OCI-LY3 (cell line): ENCODE measurements around the gene SCN1B.
"Not testable (repeated sequence)": the region's sequence is repeated elsewhere in the genome, so short reads cannot be mapped to it uniquely, and the experiment has no call there.

Source experiments
- EZH2phosphoT487 ChIP-seq: fragments of 200-600 bp; shearing (Covaris generic); IDR thresholded peaks from 2 replicates; pipeline ENCODE4 v1.6.1; 2018; ENCODE audit warnings: antibody characterized with exemption, mixed run types, low read depth
- TF ChIP-seq, protein P1 (sequence below): fragments of 200-600, 300-600 bp; sonication (generic); IDR thresholded peaks from 2 replicates; pipeline ENCODE4 v1.5.1; 2014; ENCODE audit warnings: antibody characterized with exemption, low read length, low read depth

DNA sequence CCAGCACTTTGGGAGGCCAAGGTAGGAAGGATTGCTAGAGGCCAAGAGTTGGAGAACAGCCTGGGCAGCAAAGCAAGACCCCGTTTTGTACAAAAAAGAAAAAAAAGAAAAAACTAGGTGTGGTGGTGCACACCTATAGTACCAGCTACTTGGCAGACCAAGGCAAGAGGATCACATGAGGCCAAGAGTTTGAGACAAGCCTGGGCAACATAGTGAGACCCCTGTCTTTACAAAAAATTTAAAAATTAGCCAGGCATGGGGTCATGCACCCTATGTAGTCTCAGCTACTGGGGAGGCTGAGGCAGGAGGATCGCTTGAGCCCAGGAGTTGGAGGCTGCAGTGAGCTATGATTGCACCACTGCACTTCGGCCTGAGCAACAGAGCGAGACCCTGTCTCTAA, 15.5 kb upstream of the SCN1B start:
- TF ChIP-seq, protein P1, sequence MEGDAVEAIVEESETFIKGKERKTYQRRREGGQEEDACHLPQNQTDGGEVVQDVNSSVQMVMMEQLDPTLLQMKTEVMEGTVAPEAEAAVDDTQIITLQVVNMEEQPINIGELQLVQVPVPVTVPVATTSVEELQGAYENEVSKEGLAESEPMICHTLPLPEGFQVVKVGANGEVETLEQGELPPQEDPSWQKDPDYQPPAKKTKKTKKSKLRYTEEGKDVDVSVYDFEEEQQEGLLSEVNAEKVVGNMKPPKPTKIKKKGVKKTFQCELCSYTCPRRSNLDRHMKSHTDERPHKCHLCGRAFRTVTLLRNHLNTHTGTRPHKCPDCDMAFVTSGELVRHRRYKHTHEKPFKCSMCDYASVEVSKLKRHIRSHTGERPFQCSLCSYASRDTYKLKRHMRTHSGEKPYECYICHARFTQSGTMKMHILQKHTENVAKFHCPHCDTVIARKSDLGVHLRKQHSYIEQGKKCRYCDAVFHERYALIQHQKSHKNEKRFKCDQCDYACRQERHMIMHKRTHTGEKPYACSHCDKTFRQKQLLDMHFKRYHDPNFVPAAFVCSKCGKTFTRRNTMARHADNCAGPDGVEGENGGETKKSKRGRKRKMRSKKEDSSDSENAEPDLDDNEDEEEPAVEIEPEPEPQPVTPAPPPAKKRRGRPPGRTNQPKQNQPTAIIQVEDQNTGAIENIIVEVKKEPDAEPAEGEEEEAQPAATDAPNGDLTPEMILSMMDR, result not testable (repeated sequence)
- TF ChIP-seq EZH2phosphoT487, result not testable (repeated sequence)
